SH-SY5Y (cell line): ENCODE measurements around the gene CLDN6.

ENCODE experiments used
- GATA2 ChIP-seq: IDR thresholded peaks from 2 replicates; pipeline ENCODE4 v1.6.1; 2011; ENCODE audit warnings: mild to moderate bottlenecking, low read depth, low read length
- GATA3 ChIP-seq: IDR thresholded peaks from 2 replicates; pipeline ENCODE4 v1.6.1; 2011; ENCODE audit warnings: low read depth, mild to moderate bottlenecking, low read length, moderate library complexity

DNA sequence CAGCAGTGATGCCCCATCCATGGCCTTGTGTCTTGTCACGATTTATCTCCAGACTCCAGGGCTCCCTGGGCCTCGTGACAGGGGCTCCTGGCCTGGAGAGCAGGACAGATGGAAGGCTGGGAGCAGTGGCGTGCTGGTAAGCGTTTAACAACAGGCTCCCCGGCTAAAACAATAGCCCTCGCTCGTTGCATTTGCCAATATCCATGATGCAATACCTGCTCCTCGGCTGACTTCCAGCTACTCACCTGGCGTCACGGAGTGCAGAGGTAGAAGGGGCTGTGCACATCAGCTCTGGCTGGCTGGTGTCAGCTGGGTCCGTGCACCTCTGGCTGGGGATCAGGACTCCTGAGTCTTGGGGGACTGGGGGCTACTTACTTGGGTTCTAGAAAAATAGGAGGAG lies 20.3 kb upstream of the CLDN6 start:
- TF ChIP-seq GATA2 (no peak), GATA3 (no peak)
